ENCODE results near the gene ITGA5. TPM values are rescaled to one million over a fixed set of nuclear protein-coding genes. Genes with fewer than 3 reads are reported as not detected.
A peak's percentile ranks its signal among the peaks of the same experiment; 100 is the strongest.

Gene ITGA5
- total and polyA plus RNA-seq, 9 of the 15 experiments (the other 6 are each of a cell fraction or from before 2014, with no cell fraction given), result 9.1 to 82.1 (median 47.4) TPM

DNA sequence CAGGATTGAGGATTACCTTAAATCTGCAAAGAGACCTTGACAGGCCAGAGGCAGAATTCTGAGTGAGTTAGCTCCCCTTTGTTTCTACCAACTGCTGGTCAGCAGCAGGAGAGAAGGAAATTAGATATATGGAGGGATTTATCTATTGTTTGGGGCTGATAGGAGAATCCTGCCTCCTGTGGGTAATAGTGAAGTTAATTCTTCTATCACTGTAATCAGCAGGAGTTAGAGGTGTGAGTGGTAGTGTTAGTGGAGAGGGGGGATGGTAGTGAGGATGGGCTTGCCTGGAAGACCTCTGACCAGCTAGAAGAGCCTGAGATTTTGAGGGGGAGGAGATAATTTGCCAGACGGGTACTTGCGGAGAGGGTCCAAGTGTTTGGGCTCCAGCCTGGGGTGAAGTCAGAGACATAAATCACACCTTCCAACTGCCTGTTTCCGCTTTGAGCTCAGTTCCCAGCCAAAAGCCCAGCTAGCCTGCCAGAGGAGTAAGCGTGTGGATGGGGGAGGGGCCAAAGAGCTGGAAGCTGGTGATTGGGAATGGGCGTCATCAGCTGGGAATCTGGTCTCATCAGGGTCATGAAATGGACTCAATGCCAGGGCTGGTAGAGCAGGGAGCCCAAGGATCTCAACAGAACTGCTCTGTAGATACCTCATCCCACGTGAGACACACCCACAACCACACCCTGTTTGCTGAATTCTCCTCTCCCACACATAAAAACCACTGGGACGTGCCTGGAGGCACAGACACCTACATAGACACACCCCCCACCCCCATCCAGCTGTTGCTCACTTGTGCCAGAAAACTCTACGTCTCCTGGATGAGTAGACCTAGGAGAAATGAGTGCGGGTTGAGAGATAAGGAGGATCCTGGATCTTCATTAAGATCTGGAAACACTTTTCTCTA is 13.1 kb upstream of the ITGA5 start (continued):
- TF ChIP-seq MNT (conservative IDR thresholded peaks at IDR 0.05) (peak; percentile 86 to 93), SETDB1 (IDR thresholded peaks at IDR 0.05; ENCODE audit: low read length) (peak; percentile 49), GABPA (tag; conservative IDR thresholded peaks at IDR 0.05; ENCODE audit: low read depth) (peak; percentile 61), BCLAF1 (IDR thresholded peaks at IDR 0.05; ENCODE audit: borderline replicate concordance in 1 of 2, control insufficient read depth in 1 of 2, low read depth in 2 of 2, low read length in 1 of 2) (no peak), NONO (IDR thresholded peaks at IDR 0.05; ENCODE audit: low read depth in 2 of 2, low read length in 1 of 2) (no peak), ZNF217 (CRISPR knock-in tag; IDR thresholded peaks at IDR 0.05) (no peak), ZNF398 (CRISPR knock-in tag; IDR thresholded peaks at IDR 0.05) (no peak), SMARCE1 (IDR thresholded peaks at IDR 0.05) (peak; percentile 81), BRD4 (IDR thresholded peaks at IDR 0.05) (no peak), ELF4 (CRISPR knock-in tag; IDR thresholded peaks at IDR 0.05) (no peak), RAD51 (IDR thresholded peaks at IDR 0.05; ENCODE audit: borderline replicate concordance, low read depth) (no peak), ATF1 (CRISPR knock-in tag; IDR thresholded peaks at IDR 0.05) (no peak), ATF1 (tag; IDR thresholded peaks at IDR 0.05) (peak; percentile 69), RBM39 (optimal IDR thresholded peaks at IDR 0.05; ENCODE audit: low read depth, low read length) (no peak), ZNF146 (CRISPR knock-in tag; IDR thresholded peaks at IDR 0.05; ENCODE audit: unreplicated experiment) (no peak), OTX1 (CRISPR knock-in tag; IDR thresholded peaks at IDR 0.05) (no peak), ZNF644 (tag; IDR thresholded peaks at IDR 0.05; ENCODE audit: low read depth) (no peak)
- TF ChIP-seq, protein P1, sequence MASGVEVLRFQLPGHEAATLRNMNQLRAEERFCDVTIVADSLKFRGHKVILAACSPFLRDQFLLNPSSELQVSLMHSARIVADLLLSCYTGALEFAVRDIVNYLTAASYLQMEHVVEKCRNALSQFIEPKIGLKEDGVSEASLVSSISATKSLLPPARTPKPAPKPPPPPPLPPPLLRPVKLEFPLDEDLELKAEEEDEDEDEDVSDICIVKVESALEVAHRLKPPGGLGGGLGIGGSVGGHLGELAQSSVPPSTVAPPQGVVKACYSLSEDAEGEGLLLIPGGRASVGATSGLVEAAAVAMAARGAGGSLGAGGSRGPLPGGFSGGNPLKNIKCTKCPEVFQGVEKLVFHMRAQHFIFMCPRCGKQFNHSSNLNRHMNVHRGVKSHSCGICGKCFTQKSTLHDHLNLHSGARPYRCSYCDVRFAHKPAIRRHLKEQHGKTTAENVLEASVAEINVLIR (CRISPR knock-in tag; IDR thresholded peaks at IDR 0.05), result no peak
- TF ChIP-seq, protein P2, sequence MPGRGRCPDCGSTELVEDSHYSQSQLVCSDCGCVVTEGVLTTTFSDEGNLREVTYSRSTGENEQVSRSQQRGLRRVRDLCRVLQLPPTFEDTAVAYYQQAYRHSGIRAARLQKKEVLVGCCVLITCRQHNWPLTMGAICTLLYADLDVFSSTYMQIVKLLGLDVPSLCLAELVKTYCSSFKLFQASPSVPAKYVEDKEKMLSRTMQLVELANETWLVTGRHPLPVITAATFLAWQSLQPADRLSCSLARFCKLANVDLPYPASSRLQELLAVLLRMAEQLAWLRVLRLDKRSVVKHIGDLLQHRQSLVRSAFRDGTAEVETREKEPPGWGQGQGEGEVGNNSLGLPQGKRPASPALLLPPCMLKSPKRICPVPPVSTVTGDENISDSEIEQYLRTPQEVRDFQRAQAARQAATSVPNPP (IDR thresholded peaks at IDR 0.05; ENCODE audit: borderline replicate concordance, insufficient read depth, insufficient read length), result no peak
